GM19351 (cell line): ENCODE data around the gene CHMP2A.

Experiments
- ATAC-seq: cut with Tn5 transposase; IDR thresholded peaks from one replicate; pipeline ENCODE4 v1.9.1; 2021; ENCODE audit warnings: mild to moderate bottlenecking, moderate library complexity; ENCODE audit not compliant: unreplicated experiment

CHMP2A gene

DNA sequence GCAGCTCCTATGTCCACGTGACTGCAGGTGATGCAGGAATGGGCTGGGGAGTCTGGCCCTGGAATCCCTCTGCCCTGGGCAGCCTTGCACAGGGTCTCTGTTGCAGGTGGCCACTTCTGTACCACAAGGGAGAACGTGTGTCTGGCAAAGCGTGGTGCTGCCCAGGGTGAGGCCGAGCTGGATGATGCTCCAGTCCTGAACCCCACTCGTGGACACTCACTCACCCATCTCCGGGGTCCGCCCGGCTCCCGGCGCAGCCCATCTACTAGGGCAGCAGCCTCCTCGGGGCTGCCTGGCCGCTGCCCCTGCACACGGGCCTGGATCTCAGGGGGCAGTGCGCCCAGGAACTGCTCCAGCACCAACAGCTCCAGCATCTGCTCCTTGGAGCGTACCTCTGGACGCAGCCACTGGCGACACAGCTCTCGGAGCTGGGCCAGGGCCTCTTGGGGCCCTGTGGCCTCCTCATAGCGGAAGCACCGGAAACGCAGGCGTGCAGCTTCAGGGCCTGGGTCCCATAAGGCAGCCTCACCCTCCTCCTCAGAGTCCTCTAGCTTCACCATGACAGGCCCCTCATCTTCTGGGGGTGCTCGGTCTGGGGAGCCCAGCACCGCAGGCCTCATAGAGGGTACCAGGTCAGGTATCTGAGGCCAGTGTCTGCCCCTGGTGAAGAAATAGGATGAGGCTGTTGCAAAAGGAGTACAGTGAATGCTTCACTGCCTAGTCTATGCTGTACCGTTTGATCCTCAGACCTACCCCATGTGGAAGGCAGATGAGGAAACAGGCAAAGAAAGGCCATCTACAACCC, 16.1 kb upstream of the CHMP2A start:
- no peak for ATAC-seq

DNA sequence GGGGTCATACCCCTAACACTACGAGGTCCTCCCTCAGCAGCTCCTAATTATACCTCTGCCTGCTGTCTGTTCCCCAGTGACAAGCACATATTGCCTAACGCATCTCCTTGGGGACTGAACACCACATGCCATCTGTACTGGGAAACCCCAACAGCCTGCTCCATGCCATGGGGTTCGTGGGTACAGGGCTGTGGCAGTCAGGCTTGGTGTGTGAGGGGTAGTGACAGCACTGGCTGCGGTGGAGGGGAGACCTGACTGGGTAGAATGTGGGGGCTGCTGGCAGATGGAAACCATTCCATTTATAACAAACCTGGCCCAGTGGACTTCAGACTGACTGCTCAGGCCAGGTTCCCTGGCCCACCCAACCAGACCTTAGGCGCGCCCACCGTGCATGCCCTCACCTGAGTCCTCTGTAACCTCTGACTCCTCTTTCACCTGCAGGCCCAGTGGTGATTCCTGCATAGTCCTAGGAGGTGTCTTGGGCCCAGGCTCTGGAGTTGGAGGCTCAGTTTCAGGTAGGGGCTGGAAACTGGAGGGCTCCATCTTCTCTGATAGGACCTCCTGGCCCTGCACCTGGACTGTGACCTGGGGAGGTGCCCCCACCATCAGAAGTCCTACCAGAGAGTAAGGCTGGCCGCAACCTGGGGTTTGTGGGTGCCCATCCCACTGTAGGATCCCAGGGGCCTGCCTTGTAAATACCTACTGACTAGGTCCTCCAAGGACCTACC, 15.2 kb upstream of the CHMP2A start:
- no peak for ATAC-seq

DNA sequence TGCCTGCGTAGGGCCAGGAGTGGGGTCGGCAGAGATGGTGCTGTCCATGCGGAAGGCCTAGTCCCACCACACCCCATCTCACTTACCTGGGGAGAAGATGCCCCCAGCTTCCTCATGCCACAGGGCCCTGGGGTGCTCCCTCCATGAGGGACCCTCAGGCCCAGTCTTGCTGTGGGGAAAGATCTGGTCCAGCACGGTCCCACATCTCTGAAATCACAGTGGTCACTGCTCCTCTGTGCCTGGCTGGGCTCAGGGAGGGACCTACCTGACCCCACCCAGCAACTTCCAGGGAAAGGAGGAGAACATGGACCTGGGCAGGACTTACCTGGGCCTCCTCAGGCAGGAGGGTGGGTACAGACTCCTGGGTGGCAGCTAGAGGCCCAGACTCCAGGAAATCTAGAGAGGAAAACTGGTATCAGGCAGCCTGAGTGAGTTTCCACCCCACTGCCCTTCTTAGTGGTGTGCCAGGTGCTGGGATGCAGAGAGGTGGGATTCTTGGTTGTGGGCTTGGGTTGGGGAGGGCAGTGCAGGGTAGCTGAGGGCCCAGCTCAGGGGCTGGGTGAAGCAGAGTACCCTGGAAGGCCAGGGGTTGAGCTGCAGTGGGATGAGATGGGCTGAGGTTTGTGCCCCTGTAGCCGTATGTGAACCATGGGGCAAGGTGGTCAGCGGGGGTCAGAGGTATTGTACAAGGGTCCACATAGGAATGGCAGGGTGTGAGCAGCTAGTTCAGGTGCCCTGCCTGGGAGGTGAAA, 14.5 kb upstream of the CHMP2A start:
- ATAC-seq, result no peak

DNA sequence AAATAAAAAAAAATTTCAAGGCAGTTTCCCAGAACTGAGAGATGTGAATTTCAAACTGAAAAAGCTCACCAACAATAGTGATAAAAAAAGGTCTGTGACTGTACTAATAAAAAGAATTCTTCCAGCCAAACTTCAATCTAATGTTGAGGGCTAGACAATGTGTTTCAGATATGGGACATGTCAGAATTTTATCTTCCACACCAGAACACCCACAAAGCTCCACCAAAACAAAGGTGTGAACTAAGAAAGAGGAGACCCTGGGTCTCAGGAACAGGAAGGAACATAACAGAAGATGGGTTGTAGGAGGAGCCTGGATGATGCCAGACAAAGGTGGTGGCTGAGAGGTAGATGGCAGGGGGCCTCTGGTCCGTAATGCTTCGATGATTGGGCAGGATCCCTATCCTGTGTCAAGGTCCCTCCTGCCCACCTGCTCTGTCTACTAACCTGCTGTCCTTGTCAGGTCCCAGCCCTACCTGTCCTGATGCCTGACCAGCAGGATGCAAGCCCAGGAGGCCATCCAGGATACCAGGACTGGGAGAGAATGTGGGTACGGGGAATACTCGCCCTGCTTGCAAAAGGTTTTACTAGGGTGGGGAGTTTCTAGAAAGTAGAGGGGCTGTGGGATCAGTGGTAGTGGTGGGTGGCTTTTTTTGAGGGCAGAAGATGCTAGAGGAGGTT, 13.7 kb upstream of the CHMP2A start:
- no peak for ATAC-seq

DNA sequence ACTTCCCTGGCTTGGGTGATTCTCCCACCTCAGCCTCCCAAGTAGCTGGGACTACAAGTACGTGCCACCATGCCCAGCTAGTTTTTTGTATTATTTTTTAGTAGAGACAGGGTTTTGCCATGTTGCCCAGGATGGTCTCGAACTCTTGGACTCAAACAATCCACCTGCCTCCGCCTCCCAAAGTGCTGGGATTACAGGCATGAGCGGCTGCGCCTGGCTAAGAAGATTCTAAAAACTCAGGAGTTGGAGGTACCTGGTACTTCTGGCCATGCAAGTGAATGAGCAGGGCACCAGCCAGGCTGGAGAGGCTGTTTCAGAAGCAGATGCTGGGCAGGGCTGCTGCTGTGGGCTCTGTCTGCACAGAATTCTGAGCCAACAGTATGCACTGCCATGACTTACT, 12.1 kb upstream of the CHMP2A start:
- ATAC-seq, result no peak

DNA sequence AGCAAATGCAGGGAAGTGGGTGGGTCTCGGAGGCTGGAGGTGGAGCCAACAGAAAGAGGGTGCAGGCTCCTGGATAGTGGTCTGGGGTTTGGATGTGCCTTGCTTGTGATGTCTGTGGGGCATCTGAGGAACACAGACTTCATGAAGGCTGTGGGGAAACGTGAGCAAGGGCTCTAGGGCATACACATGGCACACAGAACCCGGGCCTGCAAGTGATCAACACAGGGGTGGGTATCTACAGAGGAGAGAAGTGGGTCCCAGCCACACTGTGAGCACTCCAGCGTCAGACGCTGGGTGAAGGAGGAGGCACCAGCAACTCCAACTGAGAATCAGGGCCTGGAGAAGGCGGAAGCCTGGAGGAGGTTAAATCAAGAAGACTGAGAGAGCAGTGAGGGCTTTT, 8.9 kb upstream of the CHMP2A start:
- no peak for ATAC-seq

DNA sequence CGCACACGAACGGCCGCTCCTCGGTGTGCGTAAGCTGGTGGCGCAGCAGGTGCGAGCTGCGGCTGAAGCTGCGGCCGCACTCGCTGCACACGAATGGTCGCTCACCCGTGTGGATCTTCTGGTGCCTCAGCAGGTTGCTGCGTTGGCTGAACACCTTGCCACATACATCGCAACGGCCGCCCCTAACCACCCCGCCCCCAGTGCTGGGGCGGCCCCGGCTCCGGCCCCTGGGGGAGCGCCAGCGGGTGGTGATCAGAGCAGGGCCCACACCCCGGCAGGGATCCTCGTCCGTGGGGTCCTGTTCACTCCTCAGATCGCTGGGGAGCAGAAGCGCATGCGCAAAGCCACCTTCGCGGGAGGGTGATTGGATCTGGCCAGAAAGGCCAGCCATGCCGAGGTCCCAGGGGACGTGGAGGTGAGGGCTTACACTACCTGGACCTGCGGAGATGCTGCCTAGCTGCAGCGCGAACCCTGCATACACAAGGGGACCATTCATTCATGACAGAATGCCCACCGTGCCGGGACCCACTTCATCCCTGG, 8.2 kb upstream of the CHMP2A start:
- no peak for ATAC-seq

DNA sequence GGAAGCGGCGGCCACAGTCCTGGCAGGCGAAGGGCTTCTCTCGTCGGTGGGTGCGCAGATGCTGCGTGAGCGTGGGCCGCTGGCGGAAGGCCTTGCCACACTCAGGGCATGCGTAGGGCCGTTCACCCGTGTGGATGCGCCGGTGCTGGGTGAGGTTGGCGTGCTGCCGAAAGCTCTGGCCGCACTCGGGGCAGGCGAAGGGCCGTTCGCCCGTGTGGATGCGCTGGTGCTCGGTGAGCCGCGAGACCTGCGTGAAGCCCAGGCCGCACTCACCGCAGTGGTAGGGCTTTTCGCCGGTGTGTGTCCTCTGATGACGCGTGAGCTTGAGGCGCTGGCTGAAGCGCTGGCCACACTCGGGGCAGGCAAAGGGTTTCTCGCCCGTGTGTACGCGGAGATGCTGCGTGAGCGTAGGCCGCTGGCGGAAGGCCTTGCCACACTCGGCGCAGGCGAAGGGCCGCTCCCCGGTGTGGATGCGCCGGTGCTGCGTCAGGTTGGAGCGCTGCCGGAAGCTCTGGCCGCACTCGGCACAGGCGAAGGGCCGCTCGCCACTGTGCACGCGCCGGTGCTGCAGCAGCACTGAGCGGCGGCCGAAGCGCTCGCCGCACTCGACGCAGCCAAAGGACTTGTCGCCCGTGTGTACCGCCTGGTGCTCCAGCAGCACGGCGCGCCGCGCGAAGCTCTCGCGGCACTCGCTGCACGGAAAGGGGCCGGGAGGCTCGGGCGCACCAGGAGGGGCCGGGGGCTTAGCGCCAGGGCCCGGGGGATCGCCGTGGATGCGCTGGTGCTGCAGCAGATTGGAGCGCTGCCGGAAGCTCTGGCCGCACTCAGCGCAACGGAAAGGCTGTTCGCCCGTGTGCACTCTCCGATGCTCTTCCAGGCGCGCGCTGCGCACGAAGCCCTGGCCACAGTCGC, 7.5 kb upstream of the CHMP2A start:
- no peak for ATAC-seq

DNA sequence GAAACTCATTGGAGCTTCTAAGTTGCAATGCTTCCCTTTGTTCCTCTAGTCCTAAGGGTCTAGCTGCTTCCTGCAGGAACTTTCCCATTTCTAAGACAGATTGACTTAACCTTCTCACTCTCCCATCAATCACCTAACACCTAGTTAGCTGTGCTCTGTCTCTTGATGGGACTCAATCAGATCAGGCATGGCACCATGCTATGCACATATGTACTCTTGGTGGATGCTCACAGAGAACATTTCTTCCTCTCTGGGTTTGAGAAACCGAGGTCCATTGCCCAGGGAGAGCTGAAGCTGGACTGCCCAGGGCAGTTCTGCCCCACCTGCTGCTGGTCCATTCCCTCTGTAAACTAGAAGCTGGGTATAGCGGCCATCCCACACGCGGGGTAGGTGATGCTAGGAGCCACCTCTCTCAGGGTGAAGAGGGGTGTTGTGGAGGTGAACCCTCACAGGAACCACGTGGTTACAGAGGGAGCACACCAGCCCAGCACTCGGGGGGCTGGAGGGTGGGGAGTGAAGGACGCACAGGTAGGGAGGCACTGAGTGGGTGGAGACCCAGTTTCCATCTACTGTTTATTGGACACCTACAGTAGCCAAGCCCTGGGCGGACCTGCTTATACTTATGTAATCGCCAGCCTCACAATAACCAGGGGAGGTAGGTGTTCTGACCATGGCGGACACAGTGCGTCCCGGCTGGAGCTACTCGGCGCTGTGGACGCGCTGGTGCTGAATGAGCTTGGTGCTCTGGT, 6.6 kb upstream of the CHMP2A start:
- no peak for ATAC-seq

DNA sequence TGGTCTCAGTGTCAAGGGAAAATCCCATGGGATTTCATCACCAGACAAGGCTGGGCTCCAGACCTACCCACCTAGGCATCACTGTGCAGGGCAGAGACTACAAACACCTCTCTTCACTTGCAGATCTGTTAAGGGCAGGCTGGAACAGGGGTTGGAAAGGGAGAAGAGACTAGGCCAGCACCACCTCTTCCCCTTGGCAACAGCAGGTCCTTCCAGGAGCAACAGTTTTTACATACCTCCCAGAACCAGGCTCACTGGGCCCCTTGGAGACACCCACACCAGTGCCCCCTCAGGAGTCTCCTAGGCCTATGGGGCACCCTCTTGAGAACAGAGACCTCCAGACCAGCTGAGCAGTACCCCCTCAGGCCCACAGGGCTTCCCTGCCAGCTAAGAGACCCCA, 6.0 kb upstream of the CHMP2A start:
- ATAC-seq, result no peak

DNA sequence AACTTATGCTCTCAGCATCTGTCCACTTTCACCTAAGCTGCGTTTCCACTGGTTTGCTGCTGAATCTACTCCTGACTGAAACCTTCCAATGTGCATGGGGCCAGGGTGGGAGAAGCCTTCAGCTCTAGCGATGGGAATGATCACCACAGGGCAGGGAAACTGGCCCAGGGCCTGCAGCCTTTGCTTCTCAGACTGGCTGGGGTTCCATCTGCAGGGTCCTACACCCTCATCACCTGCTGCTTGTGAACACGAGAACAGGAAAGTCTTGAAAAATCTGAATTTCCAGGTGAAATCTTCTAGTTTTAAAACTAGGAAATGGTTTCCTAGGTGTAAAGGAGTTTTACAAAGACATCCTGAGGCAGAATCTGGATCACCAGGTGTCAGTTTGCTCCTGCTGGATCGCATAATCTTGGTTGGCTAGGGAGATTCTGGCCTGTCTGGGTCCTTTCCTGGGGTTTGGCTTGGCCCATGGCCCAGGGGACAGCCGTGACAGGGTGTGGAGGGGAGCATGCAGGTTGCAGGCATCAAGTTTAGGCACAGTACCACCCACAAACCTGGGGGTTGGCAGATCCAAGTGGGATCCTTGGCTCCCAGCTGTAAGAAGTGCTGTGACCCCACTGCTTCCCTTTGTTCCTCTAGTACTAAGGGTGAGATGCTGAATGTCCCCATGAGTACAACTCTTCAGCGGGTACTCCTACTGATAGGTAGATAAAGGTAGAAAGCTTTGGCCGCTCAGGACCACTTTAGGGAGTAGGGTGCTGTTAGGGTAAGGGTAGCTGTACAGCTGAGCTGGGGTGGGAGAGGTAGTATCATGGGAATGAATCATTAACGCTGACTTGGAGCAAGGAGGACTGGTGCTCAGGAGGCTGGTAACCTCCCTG, 5.3 kb upstream of the CHMP2A start:
- no peak for ATAC-seq

DNA sequence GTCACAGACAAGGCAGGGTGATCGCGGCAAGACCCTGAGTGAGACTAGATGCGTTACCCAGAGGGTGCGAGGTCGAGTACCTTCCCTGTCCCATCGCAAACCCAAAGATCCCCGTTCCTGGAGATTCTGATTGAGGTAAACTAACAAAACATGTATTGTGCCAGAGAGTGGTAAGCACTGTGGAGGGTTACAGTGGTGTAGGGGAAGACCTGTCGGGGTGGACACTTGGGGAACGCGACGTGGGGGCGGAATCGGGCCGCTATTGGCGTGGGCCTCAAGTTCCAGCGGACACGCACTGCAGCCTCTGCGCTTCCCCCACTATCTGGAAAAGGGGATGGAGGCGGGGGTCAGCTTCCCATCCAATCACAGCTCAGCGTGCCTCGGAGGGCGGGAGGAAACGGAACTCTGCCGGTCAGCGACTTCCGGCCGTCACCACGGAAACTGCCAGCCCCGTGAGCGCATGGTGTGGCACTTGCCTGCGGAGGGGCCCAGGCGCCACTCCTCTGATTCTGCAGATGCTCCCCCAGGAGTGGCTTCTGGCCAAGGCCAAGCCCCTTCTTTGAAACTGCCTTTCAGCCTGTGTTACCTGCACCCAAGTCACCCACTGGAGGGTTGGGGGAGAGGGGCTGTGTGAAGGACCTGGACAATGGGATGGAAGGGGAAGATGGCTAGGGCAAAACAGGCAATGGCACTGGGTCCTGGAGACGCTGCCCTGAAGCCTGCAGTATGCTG, 4.5 kb upstream of the CHMP2A start:
- peak; percentile 29 for ATAC-seq

DNA sequence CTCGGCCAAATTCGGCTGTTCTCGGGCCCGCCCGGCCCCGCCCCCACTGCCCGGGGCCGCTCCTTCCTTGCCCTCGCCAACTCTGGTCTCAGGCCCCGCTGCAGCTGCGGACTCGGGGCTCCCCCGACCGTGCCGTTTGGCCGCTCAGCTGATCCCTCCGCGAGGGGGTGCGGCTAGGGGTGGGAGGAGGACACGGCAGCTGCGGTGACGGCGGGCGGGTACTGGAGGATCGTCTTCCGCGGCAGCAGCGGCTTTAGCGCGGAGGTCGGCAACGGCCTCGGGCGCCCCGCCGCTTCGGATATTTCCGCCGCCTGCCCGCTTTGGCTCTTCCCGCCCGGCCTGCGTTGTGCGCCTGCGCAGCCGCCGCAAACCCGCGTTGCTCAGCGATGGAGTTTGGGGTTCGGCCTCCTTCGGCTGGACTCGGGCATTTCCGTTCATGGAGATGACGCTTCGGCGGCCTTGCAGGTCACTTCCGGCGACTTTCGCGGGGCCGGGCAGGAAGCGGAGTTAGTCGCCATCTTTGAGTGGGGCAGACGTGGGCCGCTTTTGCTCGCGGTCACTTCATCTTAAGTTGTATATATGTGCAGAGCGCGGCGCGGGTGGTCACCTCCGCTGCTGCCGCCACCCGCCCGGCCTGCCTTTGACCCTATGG, 3.8 kb upstream of the CHMP2A start:
- ATAC-seq, result peak; percentile 49

DNA sequence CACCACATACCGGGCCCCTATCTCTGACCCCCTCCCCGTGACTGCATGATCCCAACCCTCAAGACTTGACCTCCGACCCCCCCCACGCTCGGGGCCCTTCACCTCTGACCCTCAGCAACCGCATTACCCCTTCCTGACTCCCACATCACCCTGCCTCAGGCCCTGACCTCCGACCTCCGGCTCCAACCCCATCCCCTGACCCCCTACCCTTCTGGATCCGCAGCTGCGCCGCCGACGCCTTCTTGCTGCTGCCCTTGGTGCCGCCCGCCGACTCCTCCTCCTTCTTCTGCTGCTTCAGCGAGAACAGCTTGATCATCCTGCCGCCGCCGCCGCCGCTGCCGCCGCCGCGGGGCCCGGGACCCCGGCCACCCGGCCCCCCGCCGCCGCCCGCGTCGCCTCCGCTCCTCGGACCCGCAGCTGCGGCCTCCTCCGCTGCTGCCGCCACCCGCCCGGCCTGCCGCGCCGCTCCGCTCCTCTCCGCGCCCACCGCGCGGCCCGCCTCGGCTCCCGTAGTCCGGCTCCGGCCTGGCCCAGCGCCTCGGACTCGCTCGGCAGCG, 3.2 kb upstream of the CHMP2A start, which contains the start of gene UBE2M:
TSS of gene UBE2M (minus strand) at position 546 of the 557 bp plus-strand sequence. CDS start at position 316, 230 bp downstream.
- ATAC-seq, result no peak

DNA sequence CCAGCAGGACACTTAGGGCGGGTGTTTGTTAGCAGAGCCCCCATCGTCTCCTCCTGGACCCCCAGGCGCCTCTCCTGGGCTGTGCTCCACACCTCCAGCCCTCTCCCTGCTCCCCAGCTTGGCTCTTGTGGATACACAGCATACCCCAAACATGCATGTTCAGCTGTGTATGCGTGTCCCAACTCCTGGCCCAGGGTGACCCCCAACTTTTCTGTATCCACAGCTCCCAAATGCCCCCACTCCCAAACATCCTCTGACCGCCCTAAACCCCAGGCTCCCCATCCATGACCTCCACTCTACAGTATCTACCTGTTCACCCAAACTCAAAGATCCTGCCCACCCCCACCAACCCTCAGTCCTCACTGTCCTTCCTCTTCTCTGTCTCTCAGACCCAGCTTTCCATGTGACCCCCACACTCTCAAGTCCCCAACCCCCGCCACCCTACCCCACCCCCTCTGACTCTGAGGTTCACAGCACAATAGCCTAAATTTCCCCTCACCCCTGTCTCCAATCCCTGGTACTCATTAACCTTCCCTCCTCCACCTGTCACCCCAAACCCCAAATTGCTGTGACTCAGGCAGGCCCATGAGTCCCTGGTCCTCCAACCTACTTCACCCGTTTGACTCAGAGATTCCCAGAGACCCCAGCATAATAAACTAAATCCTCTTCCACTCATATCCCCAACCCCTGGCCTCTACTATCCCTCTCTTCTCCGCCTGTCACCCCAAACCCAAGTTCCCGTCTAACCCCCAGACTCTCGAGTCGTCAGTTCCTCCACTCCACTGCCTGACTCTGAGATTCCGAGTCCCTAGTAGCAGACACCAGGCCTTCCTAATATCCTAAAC, 2.5 kb upstream of the CHMP2A start:
- ATAC-seq, result no peak
